ENCODE data around the gene EPB41L4B.

Gene EPB41L4B

GRCh38 chr9:109269081-109269480 lies 51.8 kb downstream of the EPB41L4B start:
- DNase-seq = no peak

- DNase-seq = no peak
Measured at GRCh38 chr9:109267555-109267954, 53.3 kb downstream of the EPB41L4B start.

GRCh38 chr9:109264877-109265587 lies 55.8 kb downstream of the EPB41L4B start:
- DNase-seq = no peak

GRCh38 chr9:109263358-109263757 lies 57.5 kb downstream of the EPB41L4B start:
- no peak for DNase-seq

- DNase-seq = no peak
Measured at GRCh38 chr9:109258481-109259302, 62.2 kb downstream of the EPB41L4B start.

- no peak for DNase-seq
Measured at GRCh38 chr9:109256336-109256735, 64.5 kb downstream of the EPB41L4B start.

- DNase-seq = no peak
Measured at GRCh38 chr9:109255394-109255793, 65.5 kb downstream of the EPB41L4B start.

GRCh38 chr9:109254317-109254716 lies 66.5 kb downstream of the EPB41L4B start:
- DNase-seq = no peak

GRCh38 chr9:109253637-109254284 lies 67.1 kb downstream of the EPB41L4B start:
- DNase-seq = no peak

GRCh38 chr9:109253241-109253636 lies 67.6 kb downstream of the EPB41L4B start:
- no peak for DNase-seq

- DNase-seq = no peak
Measured at GRCh38 chr9:109252291-109252690, 68.6 kb downstream of the EPB41L4B start.

- DNase-seq = no peak
Measured at GRCh38 chr9:109251776-109252106, 69.1 kb downstream of the EPB41L4B start.

GRCh38 chr9:109251080-109251775 lies 69.6 kb downstream of the EPB41L4B start:
- DNase-seq = no peak

- DNase-seq = no peak
Measured at GRCh38 chr9:109250771-109251079, 70.1 kb downstream of the EPB41L4B start.

GRCh38 chr9:109250311-109250741 lies 70.5 kb downstream of the EPB41L4B start:
- no peak for DNase-seq

GRCh38 chr9:109249615-109250014 lies 71.2 kb downstream of the EPB41L4B start:
- no peak for DNase-seq

- no peak for DNase-seq
Measured at GRCh38 chr9:109248133-109248581, 72.7 kb downstream of the EPB41L4B start.

- no peak for DNase-seq
Measured at GRCh38 chr9:109247228-109247627, 73.6 kb downstream of the EPB41L4B start.

GRCh38 chr9:109246533-109246932 lies 74.3 kb downstream of the EPB41L4B start:
- no peak for DNase-seq

GRCh38 chr9:109245310-109245897 lies 75.5 kb downstream of the EPB41L4B start:
- DNase-seq = no peak

- peak; percentile 74 to 79 for DNase-seq
Measured at GRCh38 chr9:109244179-109245132, 76.4 kb downstream of the EPB41L4B start.

GRCh38 chr9:109242741-109243140 lies 78.1 kb downstream of the EPB41L4B start:
- DNase-seq = no peak
